Gastroesophageal sphincter (tissue), 3 donors: ENCODE measurements around the gene ZFYVE9.

ENCODE experiments used
- CTCF ChIP-seq, 4 experiments: fragments of 200-600 bp in 2 of 4; fragments of 450-650 bp in 2 of 4; sonication (generic) in 1 of 4; IDR thresholded peaks; one replicate each; pipeline ENCODE4 v1.5.1; 2017 to 2019; ENCODE audit warnings: antibody characterized with exemption in 4 of 4, mild to moderate bottlenecking in 2 of 4, moderate library complexity in 2 of 4
- EP300 ChIP-seq: sonication (generic); formaldehyde crosslinking; IDR thresholded peaks from one replicate; pipeline ENCODE4 v1.6.1; 2017; ENCODE audit warnings: antibody characterized with exemption, mild to moderate bottlenecking

GRCh38 chr1:52358851-52359497, 217.1 kb downstream of the ZFYVE9 start:
- TF ChIP-seq CTCF (IDR thresholded peaks at IDR 0.05) (no peak), EP300 (no peak)
